OCI-LY1 (cell line): ENCODE measurements around the gene CERK.

Experiments used
- CTCF ChIP-seq: fragments of 200-600 bp; sonication (generic), shearing (Covaris generic); IDR thresholded peaks from 2 replicates; pipeline ENCODE4 v1.5.1; 2017; ENCODE audit warnings: mild to moderate bottlenecking, antibody characterized with exemption, low read length, moderate library complexity, mixed read lengths
- EZH2 ChIP-seq: fragments of 200-600 bp; sonication (generic), shearing (Covaris generic); IDR thresholded peaks from 2 replicates; pipeline ENCODE4 v1.8.0; 2017; ENCODE audit warnings: borderline replicate concordance, mixed run types, mild to moderate bottlenecking, antibody characterized with exemption, low read length, moderate library complexity, mixed read lengths

- no peak for TF ChIP-seq EZH2
- no peak for TF ChIP-seq CTCF
Observed at GRCh38 chr22:46668116-46668515, 69.9 kb downstream of the CERK start.
